Activated CD8-positive, alpha-beta memory T cell treated with anti-CD3 and anti-CD28 coated beads, Interleukin-2, amount 10 ng/mL, durations not matched to agents 7 days and 5 days (primary cell): ENCODE measurements around the gene KLF11. TPM values are rescaled to one million over a fixed set of nuclear protein-coding genes. Genes with fewer than 3 reads are reported as not detected.

Experiments used
- ATAC-seq: fragments of 150-1000 bp; cut with Tn5 transposase; one replicate; pipeline ENCODE4 v1.10.0; 2021; ENCODE audit warnings: moderate library complexity
- CTCF ChIA-PET: fragments of 350-600 bp; sonication (Branson Sonifier 250); formaldehyde crosslinking; loops from one replicate; lab custom pipeline; 2021; ENCODE audit warnings: antibody characterized with exemption; lab: Charles Lee
- DNase-seq: peaks from one replicate; pipeline ENCODE4 v3.0.0-alpha.2; 2020
- H3K27ac Mint-ChIP-seq: one replicate; pipeline ENCODE4 v1.8.0; 2021; ENCODE audit warnings: mild to moderate bottlenecking, mixed read lengths
- H3K27me3 Mint-ChIP-seq: one replicate; pipeline ENCODE4 v1.8.0; 2021; ENCODE audit warnings: mixed read lengths
- H3K36me3 Mint-ChIP-seq: one replicate; pipeline ENCODE4 v1.8.0; 2021; ENCODE audit warnings: mild to moderate bottlenecking, mixed read lengths
- H3K4me1 Mint-ChIP-seq: one replicate; pipeline ENCODE4 v1.8.0; 2021; ENCODE audit warnings: mixed read lengths
- H3K4me3 Mint-ChIP-seq: one replicate; pipeline ENCODE4 v1.8.0; 2021; ENCODE audit warnings: mild to moderate bottlenecking, moderate library complexity, mixed read lengths
- H3K9me3 Mint-ChIP-seq: one replicate; pipeline ENCODE4 v1.8.0; 2022; ENCODE audit warnings: low read depth, mixed read lengths
- total RNA-seq, 2 experiments: library from RNA; stranded (reverse); gene quantifications; one replicate each; pipeline ENCODE4 v1.2.3, GENCODE V29; 2021

KLF11 gene
- 10 to 100 TPM; 10.4 to 11.0 TPM for total RNA-seq

DNA sequence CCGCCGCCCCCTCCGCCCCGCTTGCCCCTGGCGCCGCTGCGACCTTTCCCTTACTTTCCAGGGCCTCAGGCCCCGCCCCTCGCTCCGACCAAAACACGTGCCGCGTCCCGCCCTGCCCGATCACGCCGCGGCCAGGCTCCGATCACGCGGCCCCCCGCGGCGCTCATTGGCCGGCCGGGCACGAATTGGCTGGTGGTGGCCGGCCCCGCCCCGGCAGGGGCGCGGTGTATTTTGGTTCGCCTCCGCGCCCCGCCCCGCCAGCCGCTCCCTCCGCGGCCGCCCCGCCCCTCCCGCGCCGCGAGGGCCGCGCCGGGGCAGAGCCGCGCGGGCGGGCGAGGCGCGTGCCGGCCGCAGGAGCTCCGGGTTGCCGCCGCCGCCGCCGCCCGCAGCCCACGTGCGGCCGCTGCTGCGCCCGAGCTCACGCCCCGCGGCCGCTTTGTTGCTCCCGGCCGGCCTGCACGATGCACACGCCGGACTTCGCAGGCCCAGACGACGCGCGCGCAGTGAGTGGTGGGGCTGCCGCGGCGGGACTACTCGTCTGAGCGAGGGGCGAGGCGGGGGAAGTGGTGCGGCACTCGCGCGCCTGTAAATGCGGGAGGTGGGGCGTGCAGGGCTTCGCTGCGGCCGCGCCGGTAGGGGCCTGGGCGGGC is at the start of gene KLF11:
TSS of gene KLF11 (plus strand) at position 295 of the 650 bp plus-strand sequence. CDS start at position 462, 167 bp downstream.
- Mint-ChIP-seq H3K27me3 (peaks cover 21% of the 10 kb centered on the region), H3K4me3 (peak within 1 kb of the TSS; percentile 74), H3K9me3 (no peaks in the 10 kb centered on the region), H3K36me3 (peaks cover 1% of the 10 kb centered on the region), H3K27ac (peak within 1 kb of the TSS; percentile 81), H3K4me1 (peaks cover 12% of the 10 kb centered on the region)
- DNase-seq (peak; percentile 86), ATAC-seq (peak; percentile 80)
- CTCF ChIA-PET: interaction anchor here (0.6 to 3.5 kb wide), 6 partner anchors 15 to 243 kb away, joined by 3 to 16 read pairs (median 8); partner anchors contain the start of gene TAF1B

DNA sequence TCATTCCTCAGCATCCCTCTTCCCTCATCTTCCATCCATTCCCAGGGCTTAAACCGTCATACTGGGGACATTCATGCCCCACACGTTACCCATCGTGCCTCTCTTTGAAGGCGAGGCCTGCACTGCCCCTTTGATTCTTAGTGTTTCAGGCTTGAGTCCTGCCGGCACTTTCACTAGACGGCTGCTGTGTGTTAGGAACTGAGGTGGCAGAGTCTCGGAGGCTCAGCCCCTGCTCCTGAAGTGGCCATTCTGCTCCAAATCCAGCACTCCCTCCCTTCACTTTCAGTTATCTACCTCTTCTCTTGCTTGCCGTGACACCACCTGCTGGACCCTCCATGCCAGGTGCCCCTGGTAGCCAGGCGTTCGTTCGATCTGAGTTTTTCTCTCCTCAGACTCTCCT is 48.9 kb upstream of the KLF11 start:
- DNase-seq (no peak), ATAC-seq (no peak)
- CTCF ChIA-PET: interaction anchor here (1.9 kb wide), 1 partner anchor 11 kb away, joined by 11 read pairs; no protein-coding TSS in a partner anchor
- Mint-ChIP-seq H3K9me3 (no peaks in the 10 kb centered on the region), H3K36me3 (no peaks in the 10 kb centered on the region), H3K4me1 (peaks cover 12% of the 10 kb centered on the region), H3K27ac (no peak overlapping the region), H3K4me3 (no peak overlapping the region), H3K27me3 (peaks cover 8% of the 10 kb centered on the region)

DNA sequence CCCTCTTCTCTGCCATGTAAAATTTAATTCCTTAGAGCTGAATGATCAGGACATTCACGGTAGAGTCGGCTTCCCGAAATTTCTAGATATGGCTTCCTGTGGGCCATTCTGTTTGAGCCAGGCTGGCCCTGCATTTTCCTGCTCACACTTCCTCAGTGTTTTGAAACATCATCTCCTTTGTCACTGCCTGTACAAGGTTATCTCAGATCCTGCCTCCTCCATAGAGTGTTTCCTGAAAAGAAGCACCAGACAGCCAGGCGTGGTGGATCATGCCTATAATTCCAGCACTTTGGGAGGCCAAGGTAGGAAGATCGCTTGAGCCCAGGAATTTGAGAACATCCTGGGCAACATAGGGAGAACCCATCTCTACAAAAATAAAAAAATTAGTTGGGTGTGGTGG is 48.3 kb upstream of the KLF11 start:
- no peaks in the 10 kb centered on the region for H3K9me3 Mint-ChIP-seq
- H3K36me3 Mint-ChIP-seq: no peaks in the 10 kb centered on the region
- no peak for DNase-seq
- CTCF ChIA-PET: interaction anchor here (3.8 kb wide), 1 partner anchor 10 kb away, joined by 37 read pairs; no protein-coding TSS in a partner anchor
- no peak overlapping the region for H3K27ac Mint-ChIP-seq
- peaks cover 12% of the 10 kb centered on the region for H3K4me1 Mint-ChIP-seq
- peaks cover 8% of the 10 kb centered on the region for H3K27me3 Mint-ChIP-seq
- H3K4me3 Mint-ChIP-seq: no peak overlapping the region
- no peak for ATAC-seq

DNA sequence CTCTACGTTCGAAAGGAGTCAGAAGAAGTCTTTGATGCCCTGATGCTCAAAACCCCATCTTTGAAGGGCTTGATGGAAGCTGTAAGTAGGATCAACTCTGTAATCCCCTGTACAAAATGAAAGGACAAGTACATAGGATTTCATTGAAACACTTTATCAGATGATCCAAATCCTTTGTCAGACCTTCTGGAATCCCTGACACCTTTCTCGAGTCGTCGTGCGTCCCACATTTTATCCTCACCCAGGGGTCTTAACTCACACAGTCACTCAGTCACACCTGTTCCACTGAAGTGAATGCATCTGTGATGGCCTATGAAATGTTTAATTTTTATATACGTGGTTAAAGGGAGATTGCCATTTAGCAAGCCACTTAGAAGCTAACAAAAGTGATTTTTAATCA is 47.0 kb upstream of the KLF11 start:
- H3K4me3 Mint-ChIP-seq: no peak overlapping the region
- DNase-seq: no peak

DNA sequence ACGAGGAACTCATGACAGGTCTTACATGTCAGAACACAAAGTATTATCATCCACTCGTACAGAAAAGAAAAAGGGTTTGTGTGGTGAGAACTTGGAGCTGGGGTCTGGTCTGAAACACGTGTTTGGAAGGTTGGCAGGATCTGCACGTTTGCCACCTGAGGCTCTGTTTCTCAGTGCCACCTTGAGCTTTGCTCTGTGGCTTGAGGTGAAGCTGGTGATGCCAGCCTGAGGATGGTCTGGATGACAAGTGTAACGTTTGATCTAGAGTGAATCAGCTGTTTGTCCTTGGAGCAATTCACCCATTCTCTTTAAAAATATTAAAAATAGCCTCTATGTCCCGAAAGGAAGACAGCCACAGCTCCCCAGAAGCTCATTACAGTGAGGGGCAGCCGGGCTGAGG is 45.4 kb upstream of the KLF11 start:
- Mint-ChIP-seq H3K9me3 (no peaks in the 10 kb centered on the region), H3K4me1 (peaks cover 14% of the 10 kb centered on the region), H3K36me3 (no peaks in the 10 kb centered on the region), H3K27ac (no peak overlapping the region), H3K27me3 (peaks cover 2% of the 10 kb centered on the region), H3K4me3 (no peak overlapping the region)
- CTCF ChIA-PET: interaction anchor here (0.9 to 3.8 kb wide), 5 partner anchors 13 to 99 kb away, joined by 3 to 37 read pairs (median 3); no protein-coding TSS in a partner anchor
- no peak for ATAC-seq
- DNase-seq: no peak

More for the DNA sequence above, 47.0 kb upstream of the KLF11 start:
- Mint-ChIP-seq H3K4me1 (peaks cover 12% of the 10 kb centered on the region), H3K9me3 (no peaks in the 10 kb centered on the region), H3K27me3 (peaks cover 4% of the 10 kb centered on the region), H3K36me3 (no peaks in the 10 kb centered on the region), H3K27ac (no peak overlapping the region)
- ATAC-seq: no peak
- CTCF ChIA-PET: interaction anchor here (0.8 to 3.8 kb wide), 4 partner anchors 9 to 183 kb away, joined by 3 to 37 read pairs (median 3); no protein-coding TSS in a partner anchor

DNA sequence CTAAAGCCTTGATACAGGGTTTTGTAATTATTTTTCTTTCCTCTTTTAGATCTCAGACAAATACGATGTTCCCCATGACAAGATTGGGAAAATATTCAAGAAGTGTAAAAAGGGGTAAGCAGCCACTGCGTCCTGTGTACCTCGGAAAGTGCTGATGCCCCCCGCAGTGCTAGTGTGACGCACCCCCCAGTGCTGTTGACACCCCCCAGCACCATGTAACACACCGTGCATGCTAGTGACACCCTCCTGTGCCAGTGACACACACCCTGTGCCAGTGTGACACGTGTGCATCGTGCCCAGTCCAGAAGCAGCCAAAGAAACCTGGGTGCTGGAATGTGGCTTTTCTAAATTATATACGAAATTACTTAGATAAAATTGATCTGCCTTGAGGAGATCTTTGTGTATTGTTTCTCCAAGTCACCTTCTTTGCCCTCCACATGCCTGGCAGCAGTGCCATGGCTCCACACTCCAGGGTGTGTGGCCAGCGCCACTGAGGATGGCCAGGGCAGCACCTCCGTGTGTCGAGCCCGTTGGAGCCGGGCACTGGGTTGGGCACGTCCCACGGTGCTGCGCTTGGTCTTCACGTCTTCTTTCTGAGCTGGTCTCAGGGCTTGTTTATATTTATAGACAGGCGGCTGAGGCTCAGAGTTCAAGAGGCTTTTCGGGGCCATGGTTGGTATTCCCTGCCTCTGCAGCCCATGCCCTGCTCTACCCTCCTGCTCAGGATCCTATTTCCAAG is 44.3 kb upstream of the KLF11 start:
- H3K27ac Mint-ChIP-seq: no peak overlapping the region
- H3K9me3 Mint-ChIP-seq: no peaks in the 10 kb centered on the region
- no peaks in the 10 kb centered on the region for H3K36me3 Mint-ChIP-seq
- no peak overlapping the region for H3K4me3 Mint-ChIP-seq
- no peak for ATAC-seq
- no peak for DNase-seq
- CTCF ChIA-PET: interaction anchor here (1.7 kb wide), 1 partner anchor 14 kb away, joined by 8 read pairs; no protein-coding TSS in a partner anchor
- H3K27me3 Mint-ChIP-seq: peaks cover 2% of the 10 kb centered on the region
- H3K4me1 Mint-ChIP-seq: peaks cover 8% of the 10 kb centered on the region

DNA sequence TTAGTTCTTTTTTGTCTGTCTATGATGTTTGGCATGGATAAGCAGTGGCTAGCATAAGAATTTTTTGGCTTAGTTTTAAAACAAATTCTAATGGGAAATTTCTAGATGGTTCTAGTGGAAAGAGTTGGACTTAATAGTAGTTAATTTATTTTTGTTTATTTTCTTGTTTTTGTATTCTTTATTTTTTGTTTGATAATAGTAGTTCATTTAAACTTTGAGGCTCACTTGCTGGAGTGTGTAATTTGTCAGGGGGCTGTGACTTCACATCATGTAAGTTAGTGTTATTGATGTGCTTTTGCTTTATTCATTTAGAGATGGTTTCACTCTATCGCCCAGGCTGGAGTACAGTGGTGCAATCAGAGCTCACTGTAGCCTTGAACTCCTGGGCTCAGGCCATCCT is 43.7 kb upstream of the KLF11 start:
- H3K36me3 Mint-ChIP-seq: no peaks in the 10 kb centered on the region
- H3K9me3 Mint-ChIP-seq: no peaks in the 10 kb centered on the region
- DNase-seq: no peak
- CTCF ChIA-PET: interaction anchor here (1.7 kb wide), 1 partner anchor 15 kb away, joined by 8 read pairs; no protein-coding TSS in a partner anchor
- peaks cover 2% of the 10 kb centered on the region for H3K27me3 Mint-ChIP-seq
- no peak overlapping the region for H3K27ac Mint-ChIP-seq
- no peak for ATAC-seq
- no peak overlapping the region for H3K4me3 Mint-ChIP-seq
- H3K4me1 Mint-ChIP-seq: peaks cover 3% of the 10 kb centered on the region

DNA sequence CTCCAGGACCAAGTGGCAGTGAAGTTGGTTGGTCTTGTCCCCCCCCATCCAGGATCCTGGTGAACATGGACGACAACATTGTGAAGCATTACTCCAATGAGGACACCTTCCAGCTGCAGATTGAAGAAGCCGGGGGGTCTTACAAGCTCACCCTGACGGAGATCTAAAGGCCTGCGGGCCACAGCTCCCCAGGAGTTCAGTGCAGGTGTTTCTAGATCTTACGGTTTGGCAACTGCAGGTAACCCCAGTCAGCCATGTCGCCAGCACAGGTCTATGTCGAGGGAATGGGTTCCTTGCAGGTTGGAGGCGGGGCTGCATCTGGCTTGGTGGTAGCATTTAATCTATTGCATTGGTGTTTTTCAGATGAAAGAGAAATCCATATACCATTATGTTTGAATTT is 42.8 kb upstream of the KLF11 start:
- no peak for ATAC-seq
- Mint-ChIP-seq H3K27me3 (peaks cover 5% of the 10 kb centered on the region), H3K4me1 (peaks cover 2% of the 10 kb centered on the region), H3K27ac (no peak overlapping the region), H3K9me3 (no peaks in the 10 kb centered on the region), H3K36me3 (no peaks in the 10 kb centered on the region), H3K4me3 (no peak overlapping the region)
- CTCF ChIA-PET: interaction anchor here (1.7 kb wide), 1 partner anchor 15 kb away, joined by 8 read pairs; no protein-coding TSS in a partner anchor
- no peak for DNase-seq

DNA sequence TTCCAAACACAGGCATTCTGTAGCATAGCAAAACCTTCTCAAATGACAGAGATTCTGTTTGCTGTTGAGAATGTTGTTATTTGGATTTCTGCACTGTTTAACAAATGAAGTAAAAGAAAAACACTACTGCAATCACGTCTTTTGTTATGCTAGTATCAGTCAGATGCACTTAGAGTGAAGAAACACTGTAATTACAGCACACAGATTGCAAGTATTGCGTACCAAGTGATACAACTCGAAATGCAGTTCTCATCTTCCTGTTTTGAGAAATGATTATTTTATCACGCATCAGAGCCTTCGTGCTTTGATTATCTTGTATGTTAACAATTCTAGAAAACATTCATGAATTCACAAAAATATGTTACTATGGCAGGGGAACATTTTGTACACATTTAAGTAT is 41.8 kb upstream of the KLF11 start:
- no peak overlapping the region for H3K27ac Mint-ChIP-seq
- peaks cover 13% of the 10 kb centered on the region for H3K27me3 Mint-ChIP-seq
- no peaks in the 10 kb centered on the region for H3K9me3 Mint-ChIP-seq
- CTCF ChIA-PET: no interaction called here
- no peaks in the 10 kb centered on the region for H3K36me3 Mint-ChIP-seq
- no peak for ATAC-seq
- H3K4me3 Mint-ChIP-seq: no peak overlapping the region
- DNase-seq: no peak
- peaks cover 2% of the 10 kb centered on the region for H3K4me1 Mint-ChIP-seq

DNA sequence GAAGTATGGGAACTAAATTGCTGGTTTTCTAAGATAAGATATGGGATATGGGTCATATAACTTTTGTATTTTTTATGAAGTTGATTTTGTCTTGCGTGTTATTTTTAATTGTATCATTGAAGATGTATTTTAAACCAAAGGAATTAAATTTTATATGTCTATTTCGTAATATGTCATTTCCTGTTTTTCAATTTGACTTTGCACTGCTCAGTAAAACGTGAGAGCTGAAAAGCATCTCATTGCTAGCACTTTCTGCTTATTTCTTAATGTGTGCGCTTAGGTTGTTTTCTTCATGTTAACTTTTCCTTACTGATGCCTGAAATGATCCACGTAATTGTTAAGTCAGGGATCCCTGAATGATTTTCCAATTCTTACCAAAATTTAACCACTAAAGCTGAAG is 41.2 kb upstream of the KLF11 start:
- Mint-ChIP-seq H3K9me3 (no peaks in the 10 kb centered on the region), H3K27ac (no peak overlapping the region), H3K36me3 (no peaks in the 10 kb centered on the region), H3K4me1 (peaks cover 2% of the 10 kb centered on the region), H3K4me3 (no peak overlapping the region), H3K27me3 (peaks cover 14% of the 10 kb centered on the region)
- ATAC-seq (no peak), DNase-seq (no peak)
- CTCF ChIA-PET: no interaction called here

DNA sequence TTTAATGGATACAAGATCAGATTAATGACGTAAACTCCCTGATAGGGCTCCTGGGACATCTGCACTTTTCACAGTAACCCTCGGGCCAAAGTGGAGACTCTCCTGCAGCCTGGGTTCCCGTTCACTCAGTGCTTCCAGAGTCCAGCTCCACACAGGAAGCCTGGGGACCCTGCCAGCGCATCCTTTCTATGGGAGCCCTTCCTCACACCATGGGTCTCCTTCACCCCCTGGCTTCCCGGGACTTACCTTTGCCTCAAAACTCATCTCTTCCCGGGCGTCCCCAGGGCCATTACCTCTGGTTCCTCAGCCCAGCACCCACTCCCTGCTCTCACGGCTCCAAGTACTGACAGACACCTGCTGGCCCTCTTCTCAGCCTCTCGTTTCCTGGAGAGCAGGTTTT is 40.7 kb upstream of the KLF11 start:
- peaks cover 18% of the 10 kb centered on the region for H3K27me3 Mint-ChIP-seq
- DNase-seq: no peak
- no peak for ATAC-seq
- CTCF ChIA-PET: no interaction called here
- no peak overlapping the region for H3K4me3 Mint-ChIP-seq
- no peaks in the 10 kb centered on the region for H3K9me3 Mint-ChIP-seq
- peaks cover 2% of the 10 kb centered on the region for H3K4me1 Mint-ChIP-seq
- H3K27ac Mint-ChIP-seq: no peak overlapping the region
- no peaks in the 10 kb centered on the region for H3K36me3 Mint-ChIP-seq

DNA sequence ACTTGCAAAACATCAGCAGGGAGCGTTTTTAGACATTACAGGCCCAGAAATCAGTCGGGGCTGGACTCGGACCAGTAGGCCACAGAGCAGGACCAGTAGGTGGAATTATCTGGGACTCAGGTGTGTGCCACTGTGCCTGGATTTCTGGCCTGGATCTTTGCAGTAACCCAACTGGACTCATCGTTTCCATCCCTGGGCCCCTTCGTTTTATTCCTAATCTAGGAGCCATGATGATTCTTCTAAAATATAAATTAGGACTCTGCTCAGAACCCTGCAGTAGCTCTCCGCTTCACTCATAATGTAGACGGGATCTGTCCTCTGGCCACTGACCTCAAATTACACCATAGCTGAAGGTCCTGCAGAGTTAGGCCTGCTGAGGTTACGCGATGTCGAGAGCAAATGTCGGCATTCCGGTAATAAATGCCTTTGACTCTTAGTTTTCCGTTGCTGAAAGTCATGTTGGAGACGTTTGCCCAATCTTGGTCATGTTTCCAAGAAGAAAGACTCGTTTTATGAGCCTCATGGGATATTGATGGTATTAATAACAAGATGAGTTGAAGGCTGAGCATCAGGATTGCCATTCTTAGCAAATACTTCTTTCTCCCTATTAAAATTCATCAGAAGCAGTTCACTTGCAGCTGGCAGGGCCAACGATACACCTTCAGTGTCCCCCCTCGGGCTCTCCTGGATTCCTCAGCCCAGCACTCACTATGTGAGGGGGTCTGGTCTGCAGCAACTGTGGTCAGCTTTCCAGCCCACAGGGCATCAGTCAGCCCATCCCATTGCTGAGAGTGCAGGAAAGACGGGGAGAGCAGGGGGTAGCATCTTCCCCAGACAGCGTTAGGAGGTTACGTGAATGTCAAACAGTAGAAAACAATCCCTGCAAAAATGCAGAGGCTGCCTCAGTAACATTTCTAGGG is 39.9 kb upstream of the KLF11 start:
- peaks cover 26% of the 10 kb centered on the region for H3K27me3 Mint-ChIP-seq
- H3K27ac Mint-ChIP-seq: no peak overlapping the region
- no peaks in the 10 kb centered on the region for H3K36me3 Mint-ChIP-seq
- CTCF ChIA-PET: no interaction called here
- no peak for DNase-seq
- no peak for ATAC-seq
- H3K9me3 Mint-ChIP-seq: no peaks in the 10 kb centered on the region
- H3K4me1 Mint-ChIP-seq: peaks cover 2% of the 10 kb centered on the region
- no peak overlapping the region for H3K4me3 Mint-ChIP-seq

DNA sequence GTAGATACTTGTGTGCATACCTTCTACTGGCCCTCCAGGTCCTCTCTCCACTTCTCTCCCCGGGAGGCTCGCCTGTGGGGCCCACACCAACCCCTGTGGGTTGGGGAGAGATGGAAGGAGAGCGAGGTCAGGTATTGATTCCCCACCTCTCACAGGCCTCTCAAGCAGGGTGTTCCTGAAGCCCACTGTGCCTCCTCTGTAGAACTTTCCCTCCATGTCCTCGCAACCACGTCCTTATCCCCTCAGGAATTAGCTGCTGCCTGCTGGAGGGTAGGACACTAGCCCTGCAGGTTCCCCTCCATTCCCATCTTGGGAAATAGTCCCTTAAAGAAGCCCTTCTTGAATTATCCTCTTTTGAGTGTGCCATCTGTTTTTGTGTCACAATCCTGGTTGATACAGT is 38.9 kb upstream of the KLF11 start:
- Mint-ChIP-seq H3K9me3 (no peaks in the 10 kb centered on the region), H3K4me1 (peaks cover 2% of the 10 kb centered on the region), H3K27me3 (peaks cover 28% of the 10 kb centered on the region), H3K27ac (no peak overlapping the region), H3K36me3 (no peaks in the 10 kb centered on the region), H3K4me3 (no peak overlapping the region)
- no peak for DNase-seq
- CTCF ChIA-PET: interaction anchor here (2.3 kb wide), 1 partner anchor 20 kb away, joined by 7 read pairs; no protein-coding TSS in a partner anchor
- ATAC-seq: no peak
